ENCODE data around the gene TMCC1. TPM values are rescaled to one million over a fixed set of nuclear protein-coding genes. Genes with fewer than 3 reads are reported as not detected.

The TMCC1 gene
- total and polyA plus RNA-seq, 2 donors, result 12.2 to 24.5 TPM

DNA sequence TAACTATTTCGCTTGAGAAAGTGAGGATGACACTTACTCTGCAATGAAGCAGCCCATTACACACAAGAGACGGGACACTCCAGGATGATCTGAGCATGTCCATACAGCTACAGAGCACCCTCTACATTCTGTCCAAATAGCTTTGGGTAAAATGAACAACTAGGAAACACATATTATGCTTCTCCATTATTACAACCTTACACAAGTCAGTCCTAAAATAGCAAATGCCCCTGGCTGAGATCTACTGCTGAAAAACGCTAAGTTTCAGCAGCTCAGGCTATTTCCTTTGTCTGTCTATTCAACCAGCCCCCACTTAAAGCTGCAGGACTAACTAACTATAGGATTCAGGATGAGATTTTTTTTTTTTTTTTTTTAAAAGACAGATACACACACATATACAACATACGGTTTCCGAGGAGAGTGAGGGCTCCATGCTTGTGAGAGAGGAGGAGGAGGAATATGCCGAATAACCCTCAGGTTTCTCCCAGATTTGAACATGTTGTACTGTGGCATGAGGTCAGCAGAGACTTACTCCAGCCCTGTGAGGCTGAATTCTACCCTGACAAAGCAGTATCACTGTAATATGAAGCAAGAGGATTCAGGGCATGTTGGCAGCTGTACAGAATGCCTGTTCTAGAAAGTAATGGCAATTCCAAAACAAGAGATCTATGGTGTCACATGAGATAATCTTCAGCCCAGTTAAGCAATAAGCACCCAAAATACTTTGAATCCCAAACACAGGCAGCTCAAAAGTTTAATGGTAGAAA, 169.8 kb downstream of the TMCC1 start:
- H3K27me3 ChIP-seq (ENCODE audit: control insufficient read depth in 2 of 2, insufficient read depth in 1 of 2, low read length in 1 of 2), result no peaks in the 10 kb centered on the region
- no peaks in the 10 kb centered on the region for H3K4me1 ChIP-seq (ENCODE audit: control insufficient read depth in 2 of 2, insufficient read depth in 2 of 2, low read length in 2 of 2)
- no peak overlapping the region for H3K4me3 ChIP-seq (ENCODE audit: low read length in 2 of 2)
- whole genome bisulfite sequencing, result 93% methylated on average over 6 of the region's 6 CpGs
- no peak for DNase-seq (ENCODE audit: low read depth in 6 of 9, low spot score in 9 of 9)
- peak overlapping the region in 1 of 2 donors; percentile 20 for H3K27ac ChIP-seq (ENCODE audit: low read depth in 1 of 2, low read length in 1 of 2)
- H3K36me3 ChIP-seq (ENCODE audit: control insufficient read depth in 2 of 2, insufficient read depth in 2 of 2, low read length in 1 of 2), result no peaks in the 10 kb centered on the region
- H3K9me3 ChIP-seq (ENCODE audit: control insufficient read depth in 2 of 2, insufficient read depth in 1 of 2, low read length in 1 of 2), result no peaks in the 10 kb centered on the region

GRCh38 chr3:129722527-129722926, 171.0 kb downstream of the TMCC1 start:
- no peaks in the 10 kb centered on the region for H3K36me3 ChIP-seq (ENCODE audit: control insufficient read depth in 2 of 2, insufficient read depth in 2 of 2, low read length in 1 of 2)
- H3K27me3 ChIP-seq (ENCODE audit: control insufficient read depth in 2 of 2, insufficient read depth in 1 of 2, low read length in 1 of 2), result no peaks in the 10 kb centered on the region
- no peaks in the 10 kb centered on the region for H3K4me1 ChIP-seq (ENCODE audit: control insufficient read depth in 2 of 2, insufficient read depth in 2 of 2, low read length in 2 of 2)
- H3K4me3 ChIP-seq (ENCODE audit: low read length in 2 of 2), result no peak overlapping the region
- DNase-seq (ENCODE audit: low read depth in 6 of 9, low spot score in 9 of 9), result no peak
- no peaks in the 10 kb centered on the region for H3K9me3 ChIP-seq (ENCODE audit: control insufficient read depth in 2 of 2, insufficient read depth in 1 of 2, low read length in 1 of 2)
- H3K27ac ChIP-seq (ENCODE audit: low read depth in 1 of 2, low read length in 1 of 2), result no peak overlapping the region

DNA sequence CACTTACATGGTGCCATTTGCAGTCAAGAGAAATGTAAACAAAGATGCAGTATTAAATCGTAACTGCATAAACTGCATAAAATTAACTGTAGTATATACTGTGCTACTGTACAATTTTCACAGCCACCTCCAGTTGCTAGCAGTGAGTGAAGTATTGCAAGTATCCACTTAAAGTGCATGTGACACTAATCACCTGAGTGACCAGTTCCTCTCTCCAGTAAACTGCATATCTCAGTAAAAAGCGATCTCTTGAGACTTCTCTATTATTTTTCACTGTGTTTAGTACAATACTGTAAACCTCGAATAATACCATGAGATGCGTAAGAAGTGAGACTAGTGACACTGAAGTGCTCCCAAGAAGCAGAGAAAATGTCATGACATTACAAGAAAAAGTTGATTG, 175.3 kb downstream of the TMCC1 start:
- Histone ChIP-seq H3K27ac (ENCODE audit: low read depth in 1 of 2, low read length in 1 of 2) (no peak overlapping the region), H3K4me1 (ENCODE audit: control insufficient read depth in 2 of 2, insufficient read depth in 2 of 2, low read length in 2 of 2) (no peaks in the 10 kb centered on the region), H3K27me3 (ENCODE audit: control insufficient read depth in 2 of 2, insufficient read depth in 1 of 2, low read length in 1 of 2) (no peaks in the 10 kb centered on the region), H3K36me3 (ENCODE audit: control insufficient read depth in 2 of 2, insufficient read depth in 2 of 2, low read length in 1 of 2) (no peaks in the 10 kb centered on the region), H3K9me3 (ENCODE audit: control insufficient read depth in 2 of 2, insufficient read depth in 1 of 2, low read length in 1 of 2) (no peaks in the 10 kb centered on the region), H3K4me3 (ENCODE audit: low read length in 2 of 2) (no peak overlapping the region)
- WGBS, result 84% methylated on average over 4 of the region's 4 CpGs
- no peak for DNase-seq (ENCODE audit: low read depth in 6 of 9, low spot score in 9 of 9)

DNA sequence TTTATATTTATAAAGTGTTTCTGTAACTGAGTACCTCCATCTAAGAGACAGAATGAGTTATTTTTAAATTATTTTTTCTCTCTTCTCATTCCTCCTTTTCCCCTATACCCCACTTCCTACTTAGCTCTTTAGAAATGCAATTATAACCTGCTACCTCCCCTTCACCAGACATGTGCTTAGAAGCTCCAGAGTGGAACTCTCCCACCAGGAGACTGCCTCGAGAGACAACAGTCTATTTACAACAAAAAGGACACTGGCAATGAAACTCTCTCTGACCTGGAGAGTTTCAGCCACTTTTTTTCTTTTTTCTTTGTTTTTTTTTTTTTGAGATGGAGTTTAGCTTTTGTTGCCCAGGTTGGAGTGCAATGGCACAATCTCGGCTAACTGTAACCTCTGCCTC, 177.7 kb downstream of the TMCC1 start:
- WGBS, result 95% methylated on average over 2 of the region's 2 CpGs
- H3K4me3 ChIP-seq (ENCODE audit: low read length in 2 of 2), result no peak overlapping the region
- H3K27ac ChIP-seq (ENCODE audit: low read depth in 1 of 2, low read length in 1 of 2), result no peak overlapping the region
- no peaks in the 10 kb centered on the region for H3K36me3 ChIP-seq (ENCODE audit: control insufficient read depth in 2 of 2, insufficient read depth in 2 of 2, low read length in 1 of 2)
- DNase-seq (ENCODE audit: low read depth in 6 of 9, low spot score in 9 of 9), result no peak
- H3K27me3 ChIP-seq (ENCODE audit: control insufficient read depth in 2 of 2, insufficient read depth in 1 of 2, low read length in 1 of 2), result no peaks in the 10 kb centered on the region
- H3K9me3 ChIP-seq (ENCODE audit: control insufficient read depth in 2 of 2, insufficient read depth in 1 of 2, low read length in 1 of 2), result no peaks in the 10 kb centered on the region
- no peaks in the 10 kb centered on the region for H3K4me1 ChIP-seq (ENCODE audit: control insufficient read depth in 2 of 2, insufficient read depth in 2 of 2, low read length in 2 of 2)

- 99% methylated on average over 1 of the region's 1 CpG for WGBS
- Histone ChIP-seq H3K27ac (ENCODE audit: low read depth in 1 of 2, low read length in 1 of 2) (no peak overlapping the region), H3K36me3 (ENCODE audit: control insufficient read depth in 2 of 2, insufficient read depth in 2 of 2, low read length in 1 of 2) (no peaks in the 10 kb centered on the region), H3K27me3 (ENCODE audit: control insufficient read depth in 2 of 2, insufficient read depth in 1 of 2, low read length in 1 of 2) (no peaks in the 10 kb centered on the region), H3K4me3 (ENCODE audit: low read length in 2 of 2) (no peak overlapping the region), H3K9me3 (ENCODE audit: control insufficient read depth in 2 of 2, insufficient read depth in 1 of 2, low read length in 1 of 2) (no peaks in the 10 kb centered on the region), H3K4me1 (ENCODE audit: control insufficient read depth in 2 of 2, insufficient read depth in 2 of 2, low read length in 2 of 2) (no peaks in the 10 kb centered on the region)
- DNase-seq (ENCODE audit: low read depth in 6 of 9, low spot score in 9 of 9), result no peak
Measured at GRCh38 chr3:129708328-129708861, 185.1 kb downstream of the TMCC1 start.

- Histone ChIP-seq H3K27me3 (ENCODE audit: control insufficient read depth in 2 of 2, insufficient read depth in 1 of 2, low read length in 1 of 2) (no peaks in the 10 kb centered on the region), H3K4me1 (ENCODE audit: control insufficient read depth in 2 of 2, insufficient read depth in 2 of 2, low read length in 2 of 2) (no peaks in the 10 kb centered on the region), H3K4me3 (ENCODE audit: low read length in 2 of 2) (no peak overlapping the region), H3K9me3 (ENCODE audit: control insufficient read depth in 2 of 2, insufficient read depth in 1 of 2, low read length in 1 of 2) (no peaks in the 10 kb centered on the region), H3K27ac (ENCODE audit: low read depth in 1 of 2, low read length in 1 of 2) (no peak overlapping the region), H3K36me3 (ENCODE audit: control insufficient read depth in 2 of 2, insufficient read depth in 2 of 2, low read length in 1 of 2) (no peaks in the 10 kb centered on the region)
- over 99% methylated on average over 3 of the region's 3 CpGs for WGBS
- no peak for DNase-seq (ENCODE audit: low read depth in 6 of 9, low spot score in 9 of 9)
Measured at GRCh38 chr3:129705274-129705673, 188.2 kb downstream of the TMCC1 start.

DNA sequence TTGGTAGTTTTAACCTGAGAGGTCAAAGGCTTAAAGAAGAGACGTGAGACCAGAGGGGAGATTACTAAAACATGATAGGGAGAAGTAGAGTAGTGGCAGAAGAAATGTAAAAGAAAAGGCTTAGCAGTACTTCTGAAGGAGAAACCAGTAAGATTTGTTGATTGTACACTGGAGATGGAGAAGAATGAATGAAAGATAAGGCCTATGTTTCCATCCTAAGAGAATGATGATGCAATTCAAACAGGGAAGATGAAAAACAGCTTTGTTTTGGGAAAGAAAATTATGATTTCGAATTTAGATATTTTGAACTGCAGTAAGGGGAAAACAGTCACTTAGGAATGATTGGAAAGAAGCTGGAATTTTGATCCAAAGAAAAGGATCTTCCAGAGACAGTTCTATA, 189.6 kb downstream of the TMCC1 start:
- Histone ChIP-seq H3K4me1 (ENCODE audit: control insufficient read depth in 2 of 2, insufficient read depth in 2 of 2, low read length in 2 of 2) (no peaks in the 10 kb centered on the region), H3K36me3 (ENCODE audit: control insufficient read depth in 2 of 2, insufficient read depth in 2 of 2, low read length in 1 of 2) (no peaks in the 10 kb centered on the region), H3K27me3 (ENCODE audit: control insufficient read depth in 2 of 2, insufficient read depth in 1 of 2, low read length in 1 of 2) (no peaks in the 10 kb centered on the region), H3K4me3 (ENCODE audit: low read length in 2 of 2) (no peak overlapping the region), H3K9me3 (ENCODE audit: control insufficient read depth in 2 of 2, insufficient read depth in 1 of 2, low read length in 1 of 2) (no peaks in the 10 kb centered on the region), H3K27ac (ENCODE audit: low read depth in 1 of 2, low read length in 1 of 2) (no peak overlapping the region)
- no peak for DNase-seq (ENCODE audit: low read depth in 6 of 9, low spot score in 9 of 9)
- 94% methylated on average over 2 of the region's 2 CpGs for WGBS

- WGBS, result 99% methylated on average over 10 of the region's 10 CpGs
- no peaks in the 10 kb centered on the region for H3K9me3 ChIP-seq (ENCODE audit: control insufficient read depth in 2 of 2, insufficient read depth in 1 of 2, low read length in 1 of 2)
- H3K4me3 ChIP-seq (ENCODE audit: low read length in 2 of 2), result no peak overlapping the region
- H3K36me3 ChIP-seq (ENCODE audit: control insufficient read depth in 2 of 2, insufficient read depth in 2 of 2, low read length in 1 of 2), result no peaks in the 10 kb centered on the region
- H3K27ac ChIP-seq (ENCODE audit: low read depth in 1 of 2, low read length in 1 of 2), result no peak overlapping the region
- DNase-seq (ENCODE audit: low read depth in 6 of 9, low spot score in 9 of 9), result no peak
- no peaks in the 10 kb centered on the region for H3K4me1 ChIP-seq (ENCODE audit: control insufficient read depth in 2 of 2, insufficient read depth in 2 of 2, low read length in 2 of 2)
- no peaks in the 10 kb centered on the region for H3K27me3 ChIP-seq (ENCODE audit: control insufficient read depth in 2 of 2, insufficient read depth in 1 of 2, low read length in 1 of 2)
Measured at GRCh38 chr3:129702934-129703712, 190.4 kb downstream of the TMCC1 start.

- H3K27ac ChIP-seq (ENCODE audit: low read depth in 1 of 2, low read length in 1 of 2), result no peak overlapping the region
- no peaks in the 10 kb centered on the region for H3K27me3 ChIP-seq (ENCODE audit: control insufficient read depth in 2 of 2, insufficient read depth in 1 of 2, low read length in 1 of 2)
- peaks cover 2 to 9% of the 10 kb centered on the region in 2 donors for H3K9me3 ChIP-seq (ENCODE audit: control insufficient read depth in 2 of 2, insufficient read depth in 1 of 2, low read length in 1 of 2)
- H3K4me1 ChIP-seq (ENCODE audit: control insufficient read depth in 2 of 2, insufficient read depth in 2 of 2, low read length in 2 of 2), result no peaks in the 10 kb centered on the region
- no peak overlapping the region for H3K4me3 ChIP-seq (ENCODE audit: low read length in 2 of 2)
- WGBS, result 98% methylated on average over 4 of the region's 4 CpGs
- H3K36me3 ChIP-seq (ENCODE audit: control insufficient read depth in 2 of 2, insufficient read depth in 2 of 2, low read length in 1 of 2), result peaks cover 0 to 3% of the 10 kb centered on the region in 2 donors
- no peak for DNase-seq (ENCODE audit: low read depth in 6 of 9, low spot score in 9 of 9)
Measured at GRCh38 chr3:129701161-129701560, 192.3 kb downstream of the TMCC1 start.
